Gastrocnemius medialis (tissue), 4 donors: Measurements from ENCODE around the gene KIFC3.

ENCODE experiments used
- POLR2A ChIP-seq, 2 donors: fragments of 450-650 bp; IDR thresholded peaks; one replicate each; pipeline ENCODE4 v1.6.1; 2017; ENCODE audit warnings: antibody characterized with exemption in 2 of 2, mild to moderate bottlenecking in 2 of 2, moderate library complexity in 2 of 2
- TF ChIP-seq, protein P1 (sequence below), 5 experiments: fragments of 450-650 bp in 3 of 5; fragments of 200-600 bp in 2 of 5; sonication (generic) in 2 of 5; IDR thresholded peaks in 4 of 5; conservative IDR thresholded peaks in 1 of 5; 1 replicate in 4 of 5; 2 replicates in 1 of 5; pipeline ENCODE4 v1.5.1; 2016 to 2019; ENCODE audit warnings: antibody characterized with exemption in 5 of 5, mild to moderate bottlenecking in 3 of 5, moderate library complexity in 3 of 5

GRCh38 chr16:57764341-57765159, 37.7 kb downstream of the KIFC3 start:
- TF ChIP-seq POLR2A (IDR thresholded peaks at IDR 0.05): no peak
- TF ChIP-seq, protein P1, sequence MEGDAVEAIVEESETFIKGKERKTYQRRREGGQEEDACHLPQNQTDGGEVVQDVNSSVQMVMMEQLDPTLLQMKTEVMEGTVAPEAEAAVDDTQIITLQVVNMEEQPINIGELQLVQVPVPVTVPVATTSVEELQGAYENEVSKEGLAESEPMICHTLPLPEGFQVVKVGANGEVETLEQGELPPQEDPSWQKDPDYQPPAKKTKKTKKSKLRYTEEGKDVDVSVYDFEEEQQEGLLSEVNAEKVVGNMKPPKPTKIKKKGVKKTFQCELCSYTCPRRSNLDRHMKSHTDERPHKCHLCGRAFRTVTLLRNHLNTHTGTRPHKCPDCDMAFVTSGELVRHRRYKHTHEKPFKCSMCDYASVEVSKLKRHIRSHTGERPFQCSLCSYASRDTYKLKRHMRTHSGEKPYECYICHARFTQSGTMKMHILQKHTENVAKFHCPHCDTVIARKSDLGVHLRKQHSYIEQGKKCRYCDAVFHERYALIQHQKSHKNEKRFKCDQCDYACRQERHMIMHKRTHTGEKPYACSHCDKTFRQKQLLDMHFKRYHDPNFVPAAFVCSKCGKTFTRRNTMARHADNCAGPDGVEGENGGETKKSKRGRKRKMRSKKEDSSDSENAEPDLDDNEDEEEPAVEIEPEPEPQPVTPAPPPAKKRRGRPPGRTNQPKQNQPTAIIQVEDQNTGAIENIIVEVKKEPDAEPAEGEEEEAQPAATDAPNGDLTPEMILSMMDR (IDR thresholded peaks at IDR 0.05 in 4 of 5, conservative IDR thresholded peaks at IDR 0.05 in 1 of 5): no peak
